Mucosa of gallbladder (tissue), 1 donor: ENCODE results near the gene UBL5. TPM values are rescaled to one million over a fixed set of nuclear protein-coding genes. Genes with fewer than 3 reads are reported as not detected.
"Not testable (repeated sequence)": the region's sequence is repeated elsewhere in the genome, so short reads cannot be mapped to it uniquely, and the experiment has no call there.

Experiments used
- DNase-seq: peaks from one replicate; pipeline ENCODE4 v3.0.0-alpha.2; 2020; ENCODE audit warnings: low spot score
- total RNA-seq: library from RNA; stranded (reverse); gene quantifications from one replicate; pipeline ENCODE4 v1.2.1, GENCODE V29; 2021
- donor health status: DM: no; HTN: no; CAD: no.

Gene UBL5
- total RNA-seq, 1 donor from 2014 or later: 283 TPM

- DNase-seq: no peak
Observed at GRCh38 chr19:9811139-9811538, 16.6 kb upstream of the UBL5 start.

- DNase-seq: no peak
Observed at GRCh38 chr19:9818175-9818733, 9.5 kb upstream of the UBL5 start.

GRCh38 chr19:9818734-9819595 lies 8.8 kb upstream of the UBL5 start, which contains the start of gene FBXL12:
TSS of gene FBXL12 (minus strand) at chr19:9819079. CDS start at chr19:9818813, 266 bp downstream.
- DNase-seq: peak; percentile 100

- no peak for DNase-seq
Observed at GRCh38 chr19:9819596-9819909, 8.2 kb upstream of the UBL5 start.

DNA sequence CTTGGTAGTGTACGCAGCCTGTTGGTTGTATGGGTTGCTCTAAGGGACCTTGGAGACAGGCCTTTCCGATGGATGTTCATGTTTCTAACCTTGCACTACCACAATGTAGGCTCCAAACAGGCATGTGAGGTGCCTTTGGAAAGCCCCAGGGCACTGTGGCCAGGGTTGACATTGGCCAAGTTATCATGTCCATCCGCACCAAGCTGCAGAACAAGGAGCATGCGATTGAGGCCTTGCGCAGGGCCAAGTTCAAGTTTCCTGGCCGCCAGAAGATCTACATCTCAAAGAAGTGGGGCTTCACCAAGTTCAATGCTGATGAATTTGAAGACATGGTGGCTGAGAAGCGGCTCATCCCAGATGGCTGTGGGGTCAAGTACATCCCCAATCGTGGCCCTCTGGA lies 7.7 kb upstream of the UBL5 start:
- DNase-seq: not testable (repeated sequence)

GRCh38 chr19:9823816-9824215 lies 3.9 kb upstream of the UBL5 start:
- no peak for DNase-seq

DNA sequence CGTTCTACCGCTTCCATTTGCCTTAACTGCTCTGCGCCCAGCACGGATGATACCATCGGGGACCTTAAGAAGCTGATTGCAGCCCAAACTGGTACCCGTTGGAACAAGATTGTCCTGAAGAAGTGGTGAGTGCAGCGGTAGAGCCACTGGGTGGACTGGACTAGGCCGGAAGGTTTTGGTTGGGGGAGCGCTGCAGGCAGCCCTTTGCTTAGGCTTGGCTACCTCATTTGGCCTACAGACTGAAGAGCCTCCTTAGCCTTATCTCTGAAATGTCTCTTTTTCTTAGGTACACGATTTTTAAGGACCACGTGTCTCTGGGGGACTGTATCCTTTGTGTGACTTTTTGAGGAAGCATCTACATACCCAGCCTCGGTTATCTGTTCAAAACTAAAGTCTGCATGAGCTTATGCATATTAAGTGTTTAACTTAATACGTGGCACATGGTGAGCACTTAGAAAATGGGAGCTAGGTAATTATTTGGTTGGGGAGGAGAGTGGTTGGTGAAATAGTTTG lies 889 bp downstream of the UBL5 start:
- no peak for DNase-seq

GRCh38 chr19:9834307-9834725 lies 6.6 kb downstream of the UBL5 start:
- no peak for DNase-seq

DNA sequence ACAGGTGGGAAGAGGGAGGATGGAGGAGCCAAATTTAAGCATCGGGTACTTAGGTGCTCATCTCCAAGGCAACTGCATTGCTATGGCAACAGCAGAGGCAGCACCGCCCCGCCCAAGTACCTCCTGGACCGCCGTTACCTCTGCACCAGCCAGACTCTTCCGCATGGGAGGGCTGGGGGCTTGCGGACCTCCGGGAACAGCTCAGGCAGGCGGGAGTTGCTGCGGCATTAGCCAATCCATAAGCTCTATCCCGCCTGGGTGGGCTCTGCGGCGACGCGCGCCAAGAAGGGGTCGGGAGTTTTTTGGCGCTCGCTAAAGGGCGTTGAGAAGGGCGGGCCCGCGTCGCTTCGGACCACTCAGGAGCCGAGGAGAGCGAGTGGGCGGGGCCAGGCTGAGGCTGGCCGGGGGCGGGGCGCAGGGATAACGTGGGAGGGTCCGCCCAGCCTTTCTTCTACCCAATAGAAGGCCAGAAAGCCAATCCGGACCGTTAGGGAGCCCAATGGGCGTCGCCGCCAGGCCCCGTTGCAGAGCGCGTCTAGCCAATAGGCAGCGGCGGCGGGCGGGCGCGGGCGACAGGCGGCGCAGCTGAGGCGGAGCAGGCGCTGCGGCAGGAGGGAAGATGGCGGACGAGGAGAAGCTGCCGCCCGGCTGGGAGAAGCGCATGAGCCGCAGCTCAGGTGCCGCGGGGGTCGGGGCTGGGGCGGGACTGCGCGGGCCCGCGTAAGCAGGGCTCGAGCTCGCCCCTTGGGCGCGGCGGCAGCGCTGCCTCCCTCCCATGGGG lies 7.2 kb downstream of the UBL5 start, which contains the start of gene PIN1:
Gene PIN1 (plus strand): TSS at position 593 of the 781 bp plus-strand sequence. CDS start 27 bp downstream, at position 620.
- peak; percentile 99 for DNase-seq

DNA sequence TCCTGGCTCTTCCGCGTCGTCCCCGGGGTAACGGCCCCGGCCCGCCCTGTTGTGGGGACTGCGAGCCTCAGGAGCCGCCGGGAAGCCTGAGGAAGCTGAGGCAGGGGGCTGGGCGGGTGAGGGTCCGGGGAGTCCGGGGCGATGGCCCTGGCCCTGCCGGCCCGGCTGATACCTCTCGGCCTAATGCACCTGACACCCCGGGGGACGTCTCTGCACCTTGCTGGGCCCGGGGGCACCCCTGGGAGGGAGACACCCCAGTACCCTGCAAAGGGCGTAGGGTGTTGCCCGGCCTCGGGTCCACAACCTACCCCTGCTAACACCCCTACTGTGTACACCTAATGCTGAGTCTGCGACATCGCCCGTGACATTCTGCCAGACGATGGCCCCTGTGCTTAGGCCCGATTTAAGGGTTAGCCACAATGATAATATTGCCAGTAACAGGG lies 7.8 kb downstream of the UBL5 start:
- no peak for DNase-seq

- no peak for DNase-seq
Observed at GRCh38 chr19:9836021-9836420, 8.3 kb downstream of the UBL5 start.

DNA sequence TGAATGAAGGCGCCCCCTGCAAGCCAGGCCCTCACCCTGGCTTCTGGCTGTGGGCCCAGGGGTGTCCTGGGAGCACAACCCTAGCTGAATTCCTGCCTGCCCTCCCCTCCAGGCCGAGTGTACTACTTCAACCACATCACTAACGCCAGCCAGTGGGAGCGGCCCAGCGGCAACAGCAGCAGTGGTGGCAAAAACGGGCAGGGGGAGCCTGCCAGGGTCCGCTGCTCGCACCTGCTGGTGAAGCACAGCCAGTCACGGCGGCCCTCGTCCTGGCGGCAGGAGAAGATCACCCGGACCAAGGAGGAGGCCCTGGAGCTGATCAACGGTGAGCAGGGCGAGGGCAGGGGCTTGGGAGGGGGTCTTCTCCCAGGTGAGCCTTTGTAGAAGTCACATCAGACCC lies 10.6 kb downstream of the UBL5 start:
- no peak for DNase-seq

GRCh38 chr19:9839415-9839814 lies 11.7 kb downstream of the UBL5 start:
- peak; percentile 37 for DNase-seq

DNA sequence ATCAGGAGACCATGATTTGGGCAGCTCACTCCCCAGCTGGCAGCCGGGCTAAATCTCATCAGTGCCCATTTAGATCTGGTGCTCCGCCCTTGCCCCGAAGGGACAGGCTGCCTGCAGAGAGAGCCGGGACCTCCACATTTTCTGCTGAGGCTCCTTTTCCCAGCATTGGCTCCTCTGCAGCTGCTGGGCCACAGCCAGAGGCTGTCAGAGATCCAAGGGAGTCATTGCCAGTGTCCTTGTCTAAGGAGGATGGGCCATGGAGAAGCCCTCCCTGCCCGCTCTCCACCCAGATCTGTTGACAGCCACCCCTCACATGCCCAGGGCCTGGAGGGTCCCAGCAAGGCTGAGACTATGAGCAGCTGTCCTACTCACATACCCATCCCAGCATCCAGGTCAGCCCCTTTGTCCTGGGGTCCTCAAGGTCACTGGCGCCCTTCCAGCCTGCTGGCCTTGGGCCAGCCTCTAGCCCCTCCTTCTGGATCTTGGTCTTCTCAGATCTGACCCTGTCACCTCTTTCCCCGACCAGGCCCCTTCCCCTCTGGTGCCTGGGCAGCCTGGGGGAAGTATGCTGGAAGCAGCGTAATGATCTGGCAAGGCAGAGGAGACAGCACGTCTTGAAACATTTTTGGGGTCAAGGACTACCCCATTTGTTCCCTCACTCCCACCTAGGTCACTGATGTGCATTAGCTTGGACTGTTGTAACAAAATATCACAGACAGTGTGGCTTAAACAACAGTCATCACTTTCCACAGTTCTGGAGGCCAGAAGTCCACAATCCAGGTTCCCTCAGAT lies 15.3 kb downstream of the UBL5 start:
- DNase-seq: no peak

DNA sequence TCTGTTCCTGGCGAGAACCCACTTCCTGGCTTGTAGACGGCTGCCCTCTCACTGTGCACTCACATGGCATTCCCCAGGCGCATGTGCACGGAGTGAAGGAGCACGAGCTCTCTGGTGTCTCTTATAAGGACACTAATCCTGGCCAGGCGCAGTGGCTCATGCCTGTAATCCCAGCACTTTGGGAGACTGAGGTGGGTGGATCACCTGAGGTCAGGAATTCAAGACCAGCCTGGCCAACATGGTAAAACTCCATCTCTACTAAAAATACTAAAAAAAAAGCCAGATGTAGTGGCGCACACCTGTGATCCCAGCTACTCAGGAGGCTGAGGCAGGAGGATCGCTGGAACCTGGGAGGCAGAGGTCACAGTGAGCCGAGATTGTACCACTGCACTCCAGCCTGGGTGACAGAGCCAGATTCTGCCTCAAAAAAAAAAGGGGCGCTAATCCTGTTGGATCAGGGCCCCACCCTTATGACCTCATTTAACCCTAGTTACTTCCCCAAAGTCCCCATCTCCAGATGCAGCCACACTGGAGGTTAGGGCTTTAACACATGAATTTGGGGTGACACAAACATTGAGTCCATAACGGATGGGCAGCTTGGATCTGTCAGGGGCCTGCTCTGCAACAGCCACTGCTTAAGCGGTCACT lies 16.0 kb downstream of the UBL5 start:
- DNase-seq: not testable (repeated sequence)

GRCh38 chr19:9847087-9847671 lies 19.5 kb downstream of the UBL5 start:
- peak; percentile 35 for DNase-seq

DNA sequence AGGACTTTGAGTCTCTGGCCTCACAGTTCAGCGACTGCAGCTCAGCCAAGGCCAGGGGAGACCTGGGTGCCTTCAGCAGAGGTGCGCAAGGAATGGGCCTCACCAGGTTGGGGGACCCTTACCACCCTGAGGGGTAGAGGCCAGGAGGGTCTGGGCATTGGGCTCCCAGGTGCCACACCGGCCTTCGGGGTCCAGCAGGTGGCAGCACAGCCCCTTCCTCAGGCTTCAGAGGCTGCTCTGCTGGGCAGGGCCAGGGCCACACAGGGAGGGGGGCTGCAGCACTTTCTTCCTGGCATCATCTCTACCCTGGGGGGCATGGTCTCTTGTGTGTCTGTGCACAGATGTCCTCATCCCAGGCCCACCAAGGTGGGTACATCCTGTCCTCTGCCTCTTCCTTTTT lies 20.3 kb downstream of the UBL5 start:
- no peak for DNase-seq

DNA sequence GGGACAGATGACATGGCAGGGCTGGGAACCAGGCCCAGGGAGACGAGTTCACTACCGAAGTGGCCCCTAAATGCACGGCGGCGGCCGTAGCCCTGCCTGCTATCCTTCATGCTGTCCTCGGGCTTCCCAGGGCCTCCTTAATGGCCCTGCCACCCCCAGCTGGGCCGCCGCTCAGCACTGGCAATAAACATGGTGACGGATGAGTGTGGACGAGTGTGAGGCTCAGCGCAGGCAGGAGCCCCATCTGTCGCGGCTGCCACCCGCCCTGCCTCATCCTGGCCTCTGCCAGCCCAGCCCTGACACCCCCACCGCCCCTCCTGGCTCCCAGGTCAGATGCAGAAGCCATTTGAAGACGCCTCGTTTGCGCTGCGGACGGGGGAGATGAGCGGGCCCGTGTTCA lies 21.0 kb downstream of the UBL5 start:
- no peak for DNase-seq

- no peak for DNase-seq
Observed at GRCh38 chr19:9849791-9850190, 22.1 kb downstream of the UBL5 start.

GRCh38 chr19:9850235-9850959 lies 22.7 kb downstream of the UBL5 start:
- no peak for DNase-seq
